ENCODE measurements around the gene BET1L.
"Not testable (repeated sequence)": the region's sequence is repeated elsewhere in the genome, so short reads cannot be mapped to it uniquely, and the experiment has no call there.

Gene BET1L

DNA sequence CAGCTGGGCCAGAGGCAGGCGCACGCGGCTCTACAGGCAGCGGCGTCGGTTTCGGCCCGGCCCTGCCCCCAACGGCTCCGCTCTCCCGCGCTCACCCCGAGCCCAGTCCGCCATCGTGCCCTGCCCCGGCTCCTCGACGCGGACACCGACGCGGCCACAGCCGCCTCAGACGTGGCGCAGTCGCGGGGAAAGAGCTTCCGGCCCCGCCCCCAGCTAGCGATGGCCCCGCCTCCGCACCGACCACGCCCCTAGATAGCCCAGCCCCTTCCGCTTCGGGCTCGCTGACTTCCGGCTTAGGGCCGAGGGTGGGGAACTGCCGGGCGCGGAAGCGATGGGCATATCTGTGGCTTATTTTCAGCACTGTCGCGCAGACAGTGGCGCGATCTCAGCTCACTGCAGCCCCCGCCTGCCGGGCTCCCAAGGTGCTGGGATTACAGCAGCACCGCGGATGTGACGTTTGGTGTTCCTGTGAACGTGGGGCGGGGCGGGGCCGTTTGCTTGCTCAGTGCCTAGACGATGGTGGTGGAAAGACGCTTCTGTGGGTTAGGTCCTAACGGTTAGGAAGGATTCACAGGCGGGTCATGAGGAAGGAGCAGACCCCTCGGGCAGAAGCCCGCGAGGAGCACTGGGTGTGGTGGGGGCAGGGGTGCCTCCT lies at the start of gene BET1L, which contains the start of gene RIC8A:
Gene BET1L, minus strand, starts transcription at position 192 of the 655 bp plus-strand sequence. Its CDS starts 78 bp downstream, at position 114.
Gene RIC8A, plus strand, starts transcription at position 501 of the 655 bp plus-strand sequence. CDS start 1,147 bp downstream, outside the sequence.
- DNase-seq = peak; percentile 92 to 95 (median 94)

- DNase-seq = no peak
These were observed 48.6 kb upstream of the BET1L start for GRCh38 chr11:255816-256215.

DNA sequence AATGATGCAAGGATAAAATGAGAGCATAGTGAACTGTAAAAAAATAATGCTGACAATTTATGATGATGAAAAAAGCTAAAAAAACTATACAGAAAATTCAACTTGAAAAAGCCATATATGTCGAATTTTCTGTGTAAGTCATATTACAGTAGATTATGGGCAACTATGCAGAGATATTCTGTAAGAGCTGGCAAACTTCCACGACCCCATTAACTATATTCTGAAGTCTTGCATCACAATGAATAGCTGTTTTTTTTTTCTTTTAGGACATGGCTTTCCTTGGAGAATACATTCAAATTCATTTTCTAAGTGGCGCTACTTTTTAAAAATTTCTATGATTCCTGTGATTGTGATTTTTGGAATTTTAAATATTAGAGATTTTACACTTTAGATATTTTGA lies 48.0 kb upstream of the BET1L start:
- no peak for DNase-seq

DNA sequence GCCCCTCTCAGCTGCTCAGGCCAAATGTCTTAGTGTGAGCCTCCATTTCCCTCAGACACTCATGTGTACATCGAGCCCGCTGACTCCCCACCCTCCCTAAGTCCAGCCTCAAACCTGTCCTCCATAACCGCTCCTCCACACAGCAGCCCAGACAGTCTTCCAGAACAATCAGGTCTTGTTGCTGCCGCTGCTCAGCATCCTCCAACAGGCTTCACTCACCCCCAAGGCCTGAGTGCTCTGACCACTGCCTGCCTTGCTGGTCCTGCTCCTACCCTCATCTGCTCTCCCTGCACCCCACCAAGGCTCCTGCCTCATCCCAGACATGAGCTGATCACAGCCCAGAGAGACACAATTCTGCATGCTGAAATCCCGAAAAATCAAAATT lies 46.7 kb upstream of the BET1L start:
- DNase-seq = no peak

GRCh38 chr11:253160-253885 lies 46.1 kb upstream of the BET1L start:
- DNase-seq = no peak

DNA sequence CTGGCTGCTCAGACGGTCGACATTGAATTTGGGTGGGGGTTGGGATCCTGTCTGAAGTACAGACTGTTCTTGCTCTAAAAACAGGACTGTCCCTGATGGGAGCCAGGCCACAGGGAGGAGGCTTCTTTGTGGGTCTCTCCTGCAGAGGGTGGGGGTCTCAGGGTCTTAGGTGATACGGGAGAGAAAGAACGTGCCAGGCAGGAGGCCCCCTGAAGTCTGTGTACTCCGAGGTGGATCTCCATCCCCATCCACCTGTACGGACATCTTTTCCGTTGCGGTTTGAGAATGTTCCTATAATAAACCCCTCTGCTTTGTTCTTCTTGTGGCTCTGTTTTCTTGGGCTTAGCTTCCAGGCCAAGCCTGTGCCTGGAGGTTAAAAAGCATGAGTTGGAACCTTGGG lies 45.5 kb upstream of the BET1L start:
- no peak for DNase-seq

DNA sequence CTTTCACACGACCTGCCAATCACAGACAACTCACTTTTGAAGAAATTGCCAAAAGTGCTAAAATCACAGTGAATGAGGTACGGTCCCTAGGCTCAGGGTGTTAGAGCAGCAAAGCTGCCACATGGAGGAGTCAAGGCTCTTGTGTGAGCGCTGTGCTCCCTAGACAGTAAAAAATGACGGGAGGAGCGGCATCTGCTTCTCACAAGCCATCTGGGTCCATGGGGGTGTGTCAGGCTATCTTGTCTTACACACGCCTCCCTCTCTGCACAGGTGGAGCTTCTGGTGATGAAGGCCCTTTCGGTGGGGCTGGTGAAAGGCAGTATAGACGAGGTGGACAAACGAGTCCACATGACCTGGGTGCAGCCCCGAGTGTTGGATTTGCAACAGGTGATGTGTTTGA lies 44.4 kb upstream of the BET1L start:
- no peak for DNase-seq

GRCh38 chr11:250740-251299 lies 43.6 kb upstream of the BET1L start:
- DNase-seq = peak in 2 of 3 experiments; percentile 8 to 15

DNA sequence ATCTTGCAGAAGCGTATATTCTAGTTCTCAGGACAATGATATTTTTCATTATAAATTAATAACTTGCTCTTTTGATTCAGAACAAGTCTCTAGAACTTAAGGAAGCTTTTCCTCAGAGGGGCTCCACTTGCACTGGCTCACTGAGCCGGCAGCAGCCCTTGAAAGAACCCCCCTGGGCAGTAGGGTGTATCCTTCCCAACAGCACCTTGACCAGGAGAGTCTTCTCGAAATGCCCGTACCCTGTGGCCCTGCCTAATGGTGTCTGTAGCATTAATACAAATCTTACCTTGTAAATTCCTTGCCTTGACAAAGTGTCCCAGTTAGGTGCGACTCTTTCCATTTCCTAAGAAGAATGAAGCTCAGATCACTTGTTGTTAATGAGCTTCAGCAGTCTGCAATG lies 43.1 kb upstream of the BET1L start:
- DNase-seq = no peak

DNA sequence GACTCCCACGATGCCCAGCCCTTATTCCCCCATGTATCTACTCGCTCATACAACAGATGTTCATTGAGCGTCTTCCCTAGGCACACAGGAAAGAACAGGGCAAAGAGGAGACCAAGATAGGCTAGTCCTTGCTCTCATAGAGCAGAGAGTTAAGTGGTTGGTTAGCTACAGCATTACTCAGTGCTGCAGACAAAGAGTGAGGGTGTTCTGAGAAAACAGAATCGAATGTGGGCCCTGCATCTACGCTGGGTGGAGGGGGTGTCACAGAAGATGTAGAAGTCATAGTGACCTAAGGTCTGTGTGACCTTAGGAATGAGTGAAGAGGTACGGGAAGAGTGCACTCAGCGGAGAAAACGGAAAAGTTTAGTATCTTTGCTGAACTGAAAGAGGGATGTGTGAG lies 41.9 kb upstream of the BET1L start:
- DNase-seq = no peak

- DNase-seq = no peak
These were observed 37.2 kb upstream of the BET1L start for GRCh38 chr11:244376-244775.

- DNase-seq = no peak
These were observed 34.4 kb upstream of the BET1L start for GRCh38 chr11:241634-242033.

- no peak for DNase-seq
These were observed 33.1 kb upstream of the BET1L start for GRCh38 chr11:240315-240714.

GRCh38 chr11:238346-238745 lies 31.1 kb upstream of the BET1L start:
- not testable (repeated sequence) for DNase-seq

- peak; percentile 79 to 88 (median 87) for DNase-seq
These were observed 29.9 kb upstream of the BET1L start, which contains the start of gene PSMD13 for GRCh38 chr11:236774-237767. TSS of gene PSMD13 (plus strand) at chr11:236976. CDS start at chr11:237050, 74 bp downstream.

GRCh38 chr11:235997-236773 lies 29.0 kb upstream of the BET1L start, which contains the start of gene SIRT3:
TSS of gene SIRT3 (minus strand) at chr11:236342. CDS start at chr11:236328, 14 bp downstream.
- peak; percentile 84 to 88 (median 86) for DNase-seq

DNA sequence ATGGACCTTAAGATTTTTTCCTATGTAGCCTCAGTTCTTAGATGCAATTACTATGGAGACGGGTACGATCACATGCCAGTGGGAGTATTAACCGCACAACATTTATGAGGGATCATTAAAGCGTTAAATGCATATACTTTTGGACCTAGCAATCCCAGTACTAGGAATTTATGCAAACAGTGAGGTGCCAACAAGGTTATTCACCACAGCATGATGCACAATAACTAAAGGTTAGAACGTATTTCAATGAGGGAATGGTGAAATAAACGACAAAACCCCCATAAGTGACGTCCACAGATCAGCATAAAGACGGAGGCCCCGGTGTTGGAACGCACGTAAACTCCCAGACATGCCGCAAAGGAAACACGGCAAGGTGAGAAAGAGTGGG lies 28.4 kb upstream of the BET1L start:
- DNase-seq = no peak

- no peak for DNase-seq
These were observed 28.0 kb upstream of the BET1L start for GRCh38 chr11:235180-235579.

GRCh38 chr11:232783-233565 lies 25.8 kb upstream of the BET1L start:
- DNase-seq = no peak

GRCh38 chr11:230431-230830 lies 23.2 kb upstream of the BET1L start:
- DNase-seq = no peak

- no peak for DNase-seq
These were observed 20.7 kb upstream of the BET1L start for GRCh38 chr11:227824-228379.

Data from NCI-H1417 (cell line).